Neural progenitor cell (in vitro differentiated cells): ENCODE measurements around the gene SLC43A3. TPM values are rescaled to one million over a fixed set of nuclear protein-coding genes. Genes with fewer than 3 reads are reported as not detected.

Experiments used
- DNase-seq: peaks from one replicate; pipeline ENCODE4 v3.0.0-alpha.2; 2016; ENCODE audit warnings: low spot score
- H2AFZ ChIP-seq: fragments of 200-600 bp; sonication (generic); replicated peaks from 2 replicates; pipeline ENCODE4 v1.6.1; 2016; ENCODE audit warnings: antibody characterized with exemption
- H3F3A ChIP-seq: fragments of 200-600 bp; sonication (generic); 2 replicates; pipeline ENCODE4 v1.6.1; 2016; ENCODE audit warnings: antibody characterized with exemption, low read depth
- H3K27ac ChIP-seq: fragments of 200-600 bp; sonication (generic); 2 replicates; pipeline ENCODE4 v1.5.1; 2016; ENCODE audit warnings: mild to moderate bottlenecking
- H3K27me3 ChIP-seq: fragments of 200-600 bp; sonication (generic); 2 replicates; pipeline ENCODE4 v1.6.1; 2016; ENCODE audit warnings: mild to moderate bottlenecking, moderate library complexity
- H3K36me3 ChIP-seq: fragments of 200-600 bp; sonication (generic); 2 replicates; pipeline ENCODE4 v1.5.1; 2016
- H3K4me1 ChIP-seq: fragments of 200-600 bp; sonication (generic); 2 replicates; pipeline ENCODE4 v1.6.1; 2016; ENCODE audit warnings: mixed run types
- H3K4me2 ChIP-seq: fragments of 200-600 bp; sonication (generic); 2 replicates; pipeline ENCODE4 v1.6.1; 2016
- H3K4me3 ChIP-seq: fragments of 200-600 bp; sonication (generic); 2 replicates; pipeline ENCODE4 v1.5.1; 2016
- H3K79me2 ChIP-seq: fragments of 200-600 bp; sonication (generic); 2 replicates; pipeline ENCODE4 v1.6.1; 2016; ENCODE audit warnings: low read depth
- H3K9ac ChIP-seq: fragments of 200-600 bp; sonication (generic); 2 replicates; pipeline ENCODE4 v1.6.1; 2016
- H3K9me3 ChIP-seq: fragments of 200-600 bp; sonication (generic); 2 replicates; pipeline ENCODE4 v1.5.1; 2016; ENCODE audit warnings: low read depth
- H4K20me1 ChIP-seq: fragments of 200-600 bp; sonication (generic); 2 replicates; pipeline ENCODE4 v1.6.1; 2016; ENCODE audit warnings: low read depth
- H3K27ac Mint-ChIP-seq: 3 replicates; pipeline ENCODE4 v1.8.0; 2021; ENCODE audit warnings: mixed read lengths
- H3K27me3 Mint-ChIP-seq: 2 replicates; pipeline ENCODE4 v1.8.0; 2022; ENCODE audit warnings: low read depth, mild to moderate bottlenecking, inconsistent platforms, moderate library complexity, mixed read lengths; ENCODE audit not compliant: insufficient read depth
- H3K36me3 Mint-ChIP-seq: 3 replicates; pipeline ENCODE4 v1.8.0; 2021; ENCODE audit warnings: mixed read lengths
- H3K4me1 Mint-ChIP-seq: 3 replicates; pipeline ENCODE4 v1.8.0; 2021; ENCODE audit warnings: mixed read lengths
- H3K4me3 Mint-ChIP-seq: 3 replicates; pipeline ENCODE4 v1.8.0; 2021; ENCODE audit warnings: mild to moderate bottlenecking, moderate library complexity, mixed read lengths
- H3K9me3 Mint-ChIP-seq: 3 replicates; pipeline ENCODE4 v1.8.0; 2020; ENCODE audit warnings: mixed read lengths
- CTCF ChIP-seq: fragments of 200-600 bp; sonication (generic); IDR thresholded peaks from 2 replicates; pipeline ENCODE4 v1.5.1; 2017; ENCODE audit warnings: antibody characterized with exemption, mild to moderate bottlenecking
- EZH2 ChIP-seq: fragments of 200-600 bp; sonication (generic); IDR thresholded peaks from 2 replicates; pipeline ENCODE4 v1.6.1; 2017; ENCODE audit warnings: antibody characterized with exemption, mild to moderate bottlenecking, moderate library complexity
- EZH2phosphoT487 ChIP-seq: fragments of 200-600 bp; sonication (generic); IDR thresholded peaks from 2 replicates; pipeline ENCODE4 v1.6.1; 2017; ENCODE audit warnings: antibody characterized with exemption
- total RNA-seq: library from RNA; depleted of rRNA; stranded (reverse); fragments of >200 nt; gene quantifications from 2 replicates; pipeline ENCODE4 v1.2.3, GENCODE V29; 2015; ENCODE audit warnings: low replicate concordance

Gene SLC43A3
- total RNA-seq, 1 donor from 2014 or later = 5.6 TPM

DNA sequence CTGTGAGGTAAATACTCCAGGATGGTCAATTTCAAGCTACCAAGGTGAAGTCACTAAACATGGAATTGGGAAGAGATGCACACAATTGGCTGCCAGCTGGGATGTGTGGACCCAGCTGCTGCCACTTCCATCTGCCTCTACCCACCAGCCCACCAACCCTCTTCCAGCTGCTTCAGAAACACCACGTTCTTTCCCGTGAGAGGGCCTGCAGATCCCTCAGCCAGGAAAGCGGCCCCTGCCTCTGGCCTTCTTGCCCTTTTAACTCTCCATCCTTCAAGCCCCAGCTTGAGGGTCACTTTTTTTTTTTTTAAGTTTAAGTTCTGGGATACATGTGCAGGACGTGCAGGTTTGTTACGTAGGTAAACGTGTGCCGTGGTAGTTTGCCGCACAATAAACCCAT is 65.9 kb downstream of the SLC43A3 start:
- Histone ChIP-seq H3K4me3 (no peak overlapping the region), H3F3A (peaks cover 8% of the 10 kb centered on the region), H3K4me1 (peaks cover 27% of the 10 kb centered on the region), H3K36me3 (no peaks in the 10 kb centered on the region), H2AFZ (no peak overlapping the region), H3K4me2 (no peak overlapping the region), H3K27ac (no peak overlapping the region), H3K9me3 (no peaks in the 10 kb centered on the region), H3K27me3 (no peaks in the 10 kb centered on the region), H4K20me1 (no peaks in the 10 kb centered on the region), H3K9ac (no peak overlapping the region), H3K79me2 (no peaks in the 10 kb centered on the region)
- peaks cover 28% of the 10 kb centered on the region for H3K4me1 Mint-ChIP-seq
- peak overlapping the region; percentile 72 for H3K4me3 Mint-ChIP-seq
- peaks cover 15% of the 10 kb centered on the region for H3K27me3 Mint-ChIP-seq
- H3K36me3 Mint-ChIP-seq = no peaks in the 10 kb centered on the region
- peaks cover 7% of the 10 kb centered on the region for H3K9me3 Mint-ChIP-seq
- no peak overlapping the region for H3K27ac Mint-ChIP-seq
- TF ChIP-seq EZH2 (no peak), EZH2phosphoT487 (no peak), CTCF (no peak)
- DNase-seq = no peak

DNA sequence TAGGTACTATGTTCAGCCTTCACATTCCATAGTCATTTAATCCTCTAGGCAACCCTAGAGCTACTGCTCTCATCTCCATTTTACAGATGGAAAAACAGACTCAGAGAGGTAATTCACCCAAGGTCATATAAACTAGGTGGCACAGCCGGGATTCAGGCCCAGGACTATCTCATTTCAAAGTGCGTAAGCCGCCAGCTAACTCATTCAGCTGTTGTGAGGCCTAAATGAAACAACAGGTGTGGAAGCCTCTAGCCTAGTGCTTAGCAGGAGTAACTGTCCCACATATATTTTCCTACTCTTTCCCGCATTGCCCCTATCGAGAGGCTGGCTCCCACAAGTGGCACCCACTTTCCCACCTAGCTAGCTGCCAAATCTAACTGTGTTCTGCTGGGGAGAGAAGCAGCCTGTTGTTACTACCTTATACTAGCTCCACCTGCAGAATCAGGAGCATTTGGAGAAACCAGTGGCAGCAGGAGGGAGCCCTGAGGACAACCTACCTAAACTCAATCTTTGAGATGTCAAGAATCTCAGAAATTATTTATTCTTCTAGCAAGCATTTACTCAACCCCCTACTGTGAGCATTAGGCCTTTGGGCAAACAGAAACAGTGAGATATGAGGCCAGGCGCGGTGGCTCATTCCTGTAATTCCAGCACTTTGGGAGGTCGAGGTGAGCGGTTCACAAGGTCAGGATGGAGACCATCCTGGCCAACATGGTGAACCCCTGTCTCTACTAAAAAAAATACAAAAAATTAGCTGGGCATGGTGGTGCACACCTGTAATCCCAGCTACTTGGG is 66.8 kb downstream of the SLC43A3 start:
- H3K4me1 Mint-ChIP-seq = peaks cover 21% of the 10 kb centered on the region
- Histone ChIP-seq H3K27ac (no peak overlapping the region), H3K36me3 (no peaks in the 10 kb centered on the region), H3K27me3 (no peaks in the 10 kb centered on the region), H3F3A (no peaks in the 10 kb centered on the region), H3K4me1 (peaks cover 18% of the 10 kb centered on the region), H3K79me2 (no peaks in the 10 kb centered on the region), H3K9ac (no peak overlapping the region), H3K4me2 (no peak overlapping the region), H3K4me3 (no peak overlapping the region), H3K9me3 (no peaks in the 10 kb centered on the region), H2AFZ (no peak overlapping the region), H4K20me1 (no peaks in the 10 kb centered on the region)
- peaks cover 7% of the 10 kb centered on the region for H3K9me3 Mint-ChIP-seq
- no peak for TF ChIP-seq EZH2
- no peak for TF ChIP-seq CTCF
- no peak for TF ChIP-seq EZH2phosphoT487
- H3K36me3 Mint-ChIP-seq = no peaks in the 10 kb centered on the region
- no peak overlapping the region for H3K27ac Mint-ChIP-seq
- H3K4me3 Mint-ChIP-seq = no peak overlapping the region
- peaks cover 15% of the 10 kb centered on the region for H3K27me3 Mint-ChIP-seq
- no peak for DNase-seq

GRCh38 chr11:57359396-57359795 is 67.5 kb downstream of the SLC43A3 start:
- H3K36me3 Mint-ChIP-seq = no peaks in the 10 kb centered on the region

More at GRCh38 chr11:57359396-57359795, 67.5 kb downstream of the SLC43A3 start:
- peaks cover 6% of the 10 kb centered on the region for H3F3A ChIP-seq
- no peak overlapping the region for H2AFZ ChIP-seq
- no peak overlapping the region for H3K27ac ChIP-seq
- DNase-seq = no peak
- H3K4me2 ChIP-seq = no peak overlapping the region
- H3K36me3 ChIP-seq = no peaks in the 10 kb centered on the region
- peaks cover 20% of the 10 kb centered on the region for H3K4me1 ChIP-seq
- H3K9me3 Mint-ChIP-seq = peaks cover 7% of the 10 kb centered on the region
- H3K4me3 Mint-ChIP-seq = no peak overlapping the region
- no peaks in the 10 kb centered on the region for H3K9me3 ChIP-seq
- no peaks in the 10 kb centered on the region for H4K20me1 ChIP-seq
- H3K4me1 Mint-ChIP-seq = peaks cover 19% of the 10 kb centered on the region
- TF ChIP-seq EZH2 = no peak
- TF ChIP-seq EZH2phosphoT487 = no peak
- TF ChIP-seq CTCF = no peak
- H3K4me3 ChIP-seq = no peak overlapping the region
- H3K27me3 ChIP-seq = no peaks in the 10 kb centered on the region
- H3K27ac Mint-ChIP-seq = no peak overlapping the region
- no peak overlapping the region for H3K9ac ChIP-seq
- H3K27me3 Mint-ChIP-seq = peaks cover 15% of the 10 kb centered on the region
- H3K79me2 ChIP-seq = no peaks in the 10 kb centered on the region
